ENCODE measurements around the gene LASP1. TPM values are rescaled to one million over a fixed set of nuclear protein-coding genes. Genes with fewer than 3 reads are reported as not detected.
A peak's percentile ranks its signal among the peaks of the same experiment; 100 is the strongest.

Gene LASP1
- total RNA-seq, 4 donors from 2014 or later = 51.8 to 76.2 (median 63.9) TPM

DNA sequence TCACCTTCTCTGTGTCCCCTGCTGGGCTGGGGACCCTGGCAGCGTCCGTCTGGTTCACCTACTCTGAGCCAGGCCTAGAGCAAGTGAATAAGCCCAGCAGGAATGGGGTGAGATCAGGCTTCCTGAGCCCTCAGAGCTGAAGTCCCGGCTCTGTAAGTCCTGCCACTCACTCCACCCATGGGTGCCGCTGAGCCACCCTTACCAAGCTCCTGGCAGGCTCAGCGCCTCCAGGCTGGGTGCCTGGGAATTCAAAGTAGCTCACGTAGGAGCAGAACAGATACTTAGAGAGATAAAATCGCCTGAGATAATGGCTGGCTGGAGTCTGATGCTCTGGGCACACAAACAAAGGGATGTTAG is 45.8 kb downstream of the LASP1 start:
- H3K4me3 ChIP-seq (ENCODE audit: low read depth, poor library complexity, severe bottlenecking) = no peak overlapping the region
- DNase-seq (ENCODE audit: low spot score in 2 of 2) = peak; percentile 14 to 63
- intact Hi-C loops (cut with DNase I; ENCODE audit: low total_unique reads) = no loop called here
- TF ChIP-seq, protein P1, sequence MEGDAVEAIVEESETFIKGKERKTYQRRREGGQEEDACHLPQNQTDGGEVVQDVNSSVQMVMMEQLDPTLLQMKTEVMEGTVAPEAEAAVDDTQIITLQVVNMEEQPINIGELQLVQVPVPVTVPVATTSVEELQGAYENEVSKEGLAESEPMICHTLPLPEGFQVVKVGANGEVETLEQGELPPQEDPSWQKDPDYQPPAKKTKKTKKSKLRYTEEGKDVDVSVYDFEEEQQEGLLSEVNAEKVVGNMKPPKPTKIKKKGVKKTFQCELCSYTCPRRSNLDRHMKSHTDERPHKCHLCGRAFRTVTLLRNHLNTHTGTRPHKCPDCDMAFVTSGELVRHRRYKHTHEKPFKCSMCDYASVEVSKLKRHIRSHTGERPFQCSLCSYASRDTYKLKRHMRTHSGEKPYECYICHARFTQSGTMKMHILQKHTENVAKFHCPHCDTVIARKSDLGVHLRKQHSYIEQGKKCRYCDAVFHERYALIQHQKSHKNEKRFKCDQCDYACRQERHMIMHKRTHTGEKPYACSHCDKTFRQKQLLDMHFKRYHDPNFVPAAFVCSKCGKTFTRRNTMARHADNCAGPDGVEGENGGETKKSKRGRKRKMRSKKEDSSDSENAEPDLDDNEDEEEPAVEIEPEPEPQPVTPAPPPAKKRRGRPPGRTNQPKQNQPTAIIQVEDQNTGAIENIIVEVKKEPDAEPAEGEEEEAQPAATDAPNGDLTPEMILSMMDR (IDR thresholded peaks at IDR 0.05) = no peak
- no peak for TF ChIP-seq POLR2A (IDR thresholded peaks at IDR 0.05)
- 61 to 78% methylated on average over 7 of the region's 7 CpGs for WGBS, 2 donors

DNA sequence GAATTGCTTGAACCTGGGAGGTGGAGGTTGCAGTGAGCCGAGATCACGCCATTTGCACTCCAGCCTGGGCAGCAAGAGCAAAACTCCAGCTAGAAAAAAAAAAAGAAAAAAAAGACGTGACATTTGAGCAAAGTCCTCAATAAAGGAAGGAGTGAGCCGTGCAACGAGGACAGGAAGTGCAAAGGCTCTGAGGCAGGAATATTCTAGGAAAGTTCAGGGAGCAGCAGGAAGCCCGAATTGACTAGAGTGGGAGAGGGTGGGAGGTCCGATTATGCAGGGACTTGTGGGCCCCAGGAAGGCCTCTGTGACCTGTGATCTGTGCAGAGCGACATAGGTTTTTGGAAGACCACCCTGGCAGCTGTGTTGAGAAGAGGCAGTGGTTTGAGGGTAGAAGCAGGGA is 46.9 kb downstream of the LASP1 start:
- DNase-seq (ENCODE audit: low spot score in 2 of 2) = peak; percentile 9 to 36
- no peak for TF ChIP-seq POLR2A (IDR thresholded peaks at IDR 0.05)
- TF ChIP-seq, protein P1 (IDR thresholded peaks at IDR 0.05) = no peak
- intact Hi-C loops (cut with DNase I; ENCODE audit: low total_unique reads) = no loop called here
- WGBS, 2 donors = 81 to 88% methylated on average over 8 of the region's 8 CpGs
- H3K4me3 ChIP-seq (ENCODE audit: low read depth, poor library complexity, severe bottlenecking) = no peak overlapping the region

DNA sequence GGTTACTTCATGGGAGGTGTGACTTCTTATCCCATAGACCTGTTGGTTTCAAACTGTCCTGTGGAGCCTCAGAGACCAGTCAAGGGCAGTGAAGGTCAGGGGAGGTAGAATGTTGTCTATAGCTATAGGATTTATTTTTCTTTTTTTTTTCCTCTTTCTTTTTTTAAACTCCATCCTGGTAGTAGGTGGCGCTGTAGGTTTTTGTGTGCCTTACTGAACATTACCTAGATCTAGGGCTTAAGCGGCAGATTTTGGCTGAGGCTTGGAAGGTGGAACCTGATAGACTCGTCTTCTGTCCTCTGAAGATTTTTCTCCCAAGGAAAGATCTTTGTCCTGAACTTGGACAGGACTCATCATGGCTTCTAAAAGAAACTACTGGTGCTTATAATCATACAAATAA is 47.4 kb downstream of the LASP1 start:
- TF ChIP-seq, protein P1 (IDR thresholded peaks at IDR 0.05) = no peak
- TF ChIP-seq POLR2A (IDR thresholded peaks at IDR 0.05) = no peak
- intact Hi-C loops (cut with DNase I; ENCODE audit: low total_unique reads) = no loop called here
- 66 to 88% methylated on average over 3 of the region's 3 CpGs for WGBS, 2 donors
- no peak for DNase-seq (ENCODE audit: low spot score in 2 of 2)
- no peak overlapping the region for H3K4me3 ChIP-seq (ENCODE audit: low read depth, poor library complexity, severe bottlenecking)

DNA sequence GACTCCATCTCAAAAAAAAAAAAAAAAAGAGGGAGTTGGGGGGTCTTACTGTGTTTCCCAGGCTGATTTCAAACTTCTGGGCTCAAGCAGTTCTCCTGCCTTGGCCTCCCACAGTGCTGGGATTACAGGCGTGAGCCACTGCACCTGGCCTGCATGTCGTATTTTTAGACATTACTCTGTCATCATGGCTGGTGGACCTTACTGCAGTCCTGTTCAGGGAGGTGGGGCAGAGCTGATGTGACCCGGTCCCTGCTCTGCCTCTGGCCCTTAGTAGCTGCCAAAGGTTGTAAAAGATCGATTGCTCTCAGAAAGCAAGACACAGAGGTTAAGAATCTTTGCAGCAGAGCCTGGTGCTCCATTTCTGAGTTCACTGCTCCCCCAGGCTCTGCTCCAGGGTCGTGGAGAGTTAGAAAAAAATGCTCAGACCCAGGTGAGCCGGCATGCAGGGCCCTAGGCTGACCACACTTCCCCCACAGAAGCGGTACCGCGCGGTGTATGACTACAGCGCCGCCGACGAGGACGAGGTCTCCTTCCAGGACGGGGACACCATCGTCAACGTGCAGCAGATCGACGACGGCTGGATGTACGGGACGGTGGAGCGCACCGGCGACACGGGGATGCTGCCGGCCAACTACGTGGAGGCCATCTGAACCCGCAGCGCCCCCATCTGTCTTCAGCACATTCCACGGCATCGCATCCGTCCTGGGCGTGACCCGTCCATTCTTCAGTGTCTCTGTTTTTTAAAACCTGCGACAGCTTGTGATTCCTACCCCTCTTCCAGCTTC is 48.5 kb downstream of the LASP1 start:
- DNase-seq (ENCODE audit: low spot score in 2 of 2) = peak; percentile 3 to 86
- H3K4me3 ChIP-seq (ENCODE audit: low read depth, poor library complexity, severe bottlenecking) = no peak overlapping the region
- TF ChIP-seq, protein P1 (IDR thresholded peaks at IDR 0.05) = no peak
- TF ChIP-seq POLR2A (IDR thresholded peaks at IDR 0.05) = no peak
- 83 to 85% methylated on average over 37 of the region's 37 CpGs for WGBS, 2 donors
- intact Hi-C loops (cut with DNase I; ENCODE audit: low total_unique reads) = no loop called here

DNA sequence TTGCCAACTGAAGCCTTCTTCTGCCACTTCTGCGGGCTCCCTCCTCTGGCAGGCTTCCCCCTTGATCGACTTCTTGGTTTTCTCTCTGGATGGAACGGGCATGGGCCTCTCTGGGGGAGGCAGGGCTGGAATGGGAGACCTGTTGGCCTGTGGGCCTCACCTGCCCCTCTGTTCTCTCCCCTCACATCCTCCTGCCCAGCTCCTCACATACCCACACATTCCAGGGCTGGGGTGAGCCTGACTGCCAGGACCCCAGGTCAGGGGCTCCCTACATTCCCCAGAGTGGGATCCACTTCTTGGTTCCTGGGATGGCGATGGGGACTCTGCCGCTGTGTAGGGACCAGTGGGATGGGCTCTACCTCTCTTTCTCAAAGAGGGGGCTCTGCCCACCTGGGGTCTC is 49.1 kb downstream of the LASP1 start:
- intact Hi-C loops (cut with DNase I; ENCODE audit: low total_unique reads) = no loop called here
- TF ChIP-seq, protein P1 (IDR thresholded peaks at IDR 0.05) = no peak
- TF ChIP-seq POLR2A (IDR thresholded peaks at IDR 0.05) = no peak
- WGBS, 2 donors = 96 to 97% methylated on average over 5 of the region's 5 CpGs
- no peak overlapping the region for H3K4me3 ChIP-seq (ENCODE audit: low read depth, poor library complexity, severe bottlenecking)
- peak; percentile 8 to 74 for DNase-seq (ENCODE audit: low spot score in 2 of 2)
